ENCODE measurements around the gene PPT1. TPM values are rescaled to one million over a fixed set of nuclear protein-coding genes. Genes with fewer than 3 reads are reported as not detected.

The PPT1 gene
- total RNA-seq, 1 experiment from 2014 or later, result 46.8 TPM

- TF ChIP-seq POLR2AphosphoS5 (IDR thresholded peaks at IDR 0.05; ENCODE audit: low read depth, low read length), result peak; percentile 57; the same call in 1 of the 2 replicates
- 0 out of 2 replicates have a peak, but pooled peaks have one; percentile 26 for TF ChIP-seq MAX (IDR thresholded peaks at IDR 0.05)
- no peak for TF ChIP-seq ELF1 (IDR thresholded peaks at IDR 0.05; ENCODE audit: borderline replicate concordance, low read depth)
- TF ChIP-seq CBX3 (IDR thresholded peaks at IDR 0.05; ENCODE audit: low read depth), result peak; percentile 84
Observed at GRCh38 chr1:40107290-40107959, 10.4 kb upstream of the PPT1 start (continued).

- POLR2A ChIA-PET, result no interaction called here
- Histone ChIP-seq H2AFZ (ENCODE audit: low read depth, low read length, poor library complexity, severe bottlenecking) (peak overlapping the region; percentile 4), H3K4me2 (ENCODE audit: low read length) (no peak overlapping the region), H3K9ac (ENCODE audit: low read length) (no peak overlapping the region), H3K9me2 (ENCODE audit: insufficient read depth) (no peaks in the 10 kb centered on the region), H3K79me2 (ENCODE audit: insufficient read depth, low read length) (no peaks in the 10 kb centered on the region), H3K27me3 (ENCODE audit: insufficient read depth, low read length) (no peaks in the 10 kb centered on the region), H3K4me3 (replicated peaks in 1 of 2; ENCODE audit: low read depth in 1 of 2, low read length in 2 of 2) (no peak overlapping the region), H3K9me3 (ENCODE audit: control insufficient read depth in 1 of 2, insufficient read depth in 1 of 2, low read depth in 1 of 2, low read length in 2 of 2) (peaks cover 9 to 10% of the 10 kb centered on the region in 2 experiments; a peak in 2 of 4 replicates), H3K36me3 (ENCODE audit: control insufficient read depth in 1 of 2, insufficient read depth in 2 of 2, low read length in 2 of 2) (no peaks in the 10 kb centered on the region), H3K4me1 (ENCODE audit: control insufficient read depth in 1 of 2, insufficient read depth in 2 of 2, low read length in 2 of 2) (peaks cover 17 to 26% of the 10 kb centered on the region in 2 experiments), H4K20me1 (ENCODE audit: insufficient read depth) (no peaks in the 10 kb centered on the region), H3K27ac (ENCODE audit: low read depth, low read length) (no peak overlapping the region)
- ATAC-seq (no peak), DNase-seq (ENCODE audit: low read depth, low spot score) (no peak)
- RAD21 ChIA-PET (ENCODE audit: low non-redundant PET in 1 of 2, low total read pairs in 2 of 2, uncharacterized antibody in 2 of 2, unreplicated experiment in 2 of 2), result no interaction called here
- CTCF ChIA-PET, result interaction anchor here (1.1 kb wide), 1 partner anchor 39 kb away, joined by 3 read pairs; no protein-coding TSS in a partner anchor
- intact Hi-C loops (cut with micrococcal nuclease), result no loop called here
- TF ChIP-seq ATF3 (IDR thresholded peaks at IDR 0.05) (no peak), TCF7L2 (IDR thresholded peaks at IDR 0.05; ENCODE audit: borderline replicate concordance, extremely low read depth, insufficient read depth, insufficient read length) (no peak), EGR1 (IDR thresholded peaks at IDR 0.05; ENCODE audit: low read depth) (no peak), RAD21 (IDR thresholded peaks at IDR 0.05; ENCODE audit: low read depth) (no peak), CBX3 (IDR thresholded peaks at IDR 0.05; ENCODE audit: low read depth) (no peak), FOSL1 (IDR thresholded peaks at IDR 0.05; ENCODE audit: low read depth) (no peak), CEBPB (IDR thresholded peaks at IDR 0.05; ENCODE audit: low read depth) (no peak), CTCF (IDR thresholded peaks at IDR 0.05 in 2 of 3, conservative IDR thresholded peaks at IDR 0.05 in 1 of 3; ENCODE audit: borderline replicate concordance in 1 of 3, insufficient read depth in 1 of 3, low read depth in 2 of 3, low read length in 2 of 3) (no peak), SRF (IDR thresholded peaks at IDR 0.05; ENCODE audit: low read depth) (no peak), POLR2A (IDR thresholded peaks at IDR 0.05; ENCODE audit: borderline replicate concordance, extremely low read depth, insufficient read depth, insufficient read length) (no peak), ZBTB33 (IDR thresholded peaks at IDR 0.05; ENCODE audit: extremely low read depth, insufficient replicate concordance, low read length) (no peak)
- BruUV-seq (replicated peaks), result no TSS peak
Observed at GRCh38 chr1:40105028-40105427, 8.0 kb upstream of the PPT1 start.

Measured in HCT116 (cell line).